CD14-positive monocyte (primary cell): Measurements from ENCODE around the gene PDCD1. TPM values are rescaled to one million over a fixed set of nuclear protein-coding genes. Genes with fewer than 3 reads are reported as not detected.
"Not testable (repeated sequence)": the region's sequence is repeated elsewhere in the genome, so short reads cannot be mapped to it uniquely, and the experiment has no call there.

Source experiments
- DNase-seq, 3 donors: peaks; one replicate each; pipeline ENCODE4 v3.0.0-alpha.2; 2011 to 2022
- H2AFZ ChIP-seq: 2 replicates; pipeline ENCODE4 v1.6.0; 2012; ENCODE audit warnings: mild to moderate bottlenecking, low read depth, low read length, inconsistent platforms; ENCODE audit not compliant: insufficient read depth, poor library complexity, severe bottlenecking
- H3K27ac ChIP-seq, 2 donors: 1 replicate in 1 of 2; 2 replicates in 1 of 2; pipeline ENCODE4 v1.5.1; 2012 to 2013; ENCODE audit warnings: low read length in 2 of 2, control low read depth in 1 of 2, inconsistent platforms in 1 of 2, low read depth in 1 of 2, mild to moderate bottlenecking in 1 of 2
- H3K27me3 ChIP-seq, 2 donors: one replicate each; pipeline versions ENCODE4 v1.6.0 to v1.6.1; 2011 to 2013; ENCODE audit warnings: low read length in 2 of 2; ENCODE audit not compliant: control insufficient read depth in 2 of 2, insufficient read depth in 2 of 2
- H3K36me3 ChIP-seq, 2 donors: replicated peaks in 1 of 2; 1 replicate in 1 of 2; 2 replicates in 1 of 2; pipeline versions ENCODE4 v1.5.1 to v1.6.1; 2012 to 2013; ENCODE audit warnings: low read length in 2 of 2, control low read depth in 1 of 2, inconsistent platforms in 1 of 2, mild to moderate bottlenecking in 1 of 2; ENCODE audit not compliant: insufficient read depth in 2 of 2, control insufficient read depth in 1 of 2
- H3K4me1 ChIP-seq, 2 donors: 1 replicate in 1 of 2; 2 replicates in 1 of 2; pipeline versions ENCODE4 v1.5.1 to v1.6.1; 2012 to 2013; ENCODE audit warnings: low read length in 2 of 2, control low read depth in 1 of 2, inconsistent platforms in 1 of 2, mild to moderate bottlenecking in 1 of 2, moderate library complexity in 1 of 2; ENCODE audit not compliant: insufficient read depth in 2 of 2, control insufficient read depth in 1 of 2
- H3K4me2 ChIP-seq: replicated peaks from 2 replicates; pipeline ENCODE3; 2012; ENCODE audit warnings: low read length, moderate library complexity, mild to moderate bottlenecking; ENCODE audit not compliant: poor library complexity, severe bottlenecking; ENCODE audit errors: extremely low read depth
- H3K4me3 ChIP-seq, 3 experiments: fragments of 200-600 bp in 1 of 3; sonication (generic) in 1 of 3; replicated peaks in 1 of 3; 1 replicate in 2 of 3; 2 replicates in 1 of 3; pipeline ENCODE4 v1.5.1; 2011 to 2013; ENCODE audit warnings: low read length in 3 of 3, mild to moderate bottlenecking in 3 of 3, control low read depth in 2 of 3, low read depth in 2 of 3, inconsistent platforms in 1 of 3, moderate library complexity in 1 of 3
- H3K79me2 ChIP-seq: 2 replicates; pipeline ENCODE4 v1.6.0; 2012; ENCODE audit warnings: mild to moderate bottlenecking, control low read depth, inconsistent platforms, low read length, moderate library complexity; ENCODE audit not compliant: insufficient read depth
- H3K9ac ChIP-seq: 2 replicates; pipeline ENCODE4 v1.6.0; 2017; ENCODE audit warnings: low read length, mild to moderate bottlenecking; ENCODE audit not compliant: insufficient read depth, poor library complexity, severe bottlenecking
- H3K9me3 ChIP-seq, 2 donors: replicated peaks in 1 of 2; 1 replicate in 1 of 2; 2 replicates in 1 of 2; pipeline versions ENCODE4 v1.5.1 to v1.6.1; 2012 to 2013; ENCODE audit warnings: low read length in 2 of 2, control low read depth in 1 of 2; ENCODE audit not compliant: control insufficient read depth in 1 of 2, insufficient read depth in 1 of 2
- H4K20me1 ChIP-seq: 2 replicates; pipeline ENCODE4 v1.6.0; 2012; ENCODE audit warnings: mild to moderate bottlenecking, low read length, control low read depth, moderate library complexity; ENCODE audit not compliant: insufficient read depth
- H3K27ac Mint-ChIP-seq, 7 donors: one replicate each; pipeline ENCODE4 v1.8.0; 2020; ENCODE audit warnings: mild to moderate bottlenecking in 7 of 7, mixed read lengths in 7 of 7, moderate library complexity in 6 of 7, inconsistent platforms in 2 of 7
- H3K27me3 Mint-ChIP-seq, 3 donors: one replicate each; pipeline ENCODE4 v1.8.0; 2021 to 2022; ENCODE audit warnings: low read depth in 3 of 3, mild to moderate bottlenecking in 3 of 3, mixed read lengths in 3 of 3, moderate library complexity in 3 of 3, inconsistent platforms in 1 of 3
- H3K36me3 Mint-ChIP-seq, 2 donors: one replicate each; pipeline ENCODE4 v1.8.0; 2020; ENCODE audit warnings: mixed read lengths in 2 of 2, inconsistent platforms in 1 of 2, mild to moderate bottlenecking in 1 of 2
- H3K4me1 Mint-ChIP-seq: one replicate; pipeline ENCODE4 v1.8.0; 2020; ENCODE audit warnings: mild to moderate bottlenecking, mixed read lengths
- H3K4me3 Mint-ChIP-seq, 2 donors: one replicate each; pipeline ENCODE4 v1.8.0; 2020; ENCODE audit warnings: mild to moderate bottlenecking in 2 of 2, mixed read lengths in 2 of 2, moderate library complexity in 1 of 2
- H3K9me3 Mint-ChIP-seq, 7 donors: one replicate each; pipeline ENCODE4 v1.8.0; 2020 to 2022; ENCODE audit warnings: mixed read lengths in 7 of 7, mild to moderate bottlenecking in 6 of 7, moderate library complexity in 6 of 7, inconsistent platforms in 2 of 7
- CTCF ChIP-seq: fragments of 200-600 bp; IDR thresholded peaks from one replicate; pipeline ENCODE4 v1.8.0; 2022; ENCODE audit warnings: antibody characterized with exemption, mild to moderate bottlenecking
- WGBS: methylation state at CpG from one replicate; pipeline ENCODE4 v1.1.5; 2013; ENCODE audit warnings: missing lambda C conversion rate; ENCODE audit not compliant: insufficient coverage; 5-methylcytosine and 5-hydroxymethylcytosine counted together
- intact Hi-C, 2 donors: fragments of 100-400 bp; cut with micrococcal nuclease; formaldehyde crosslinking; loops; one replicate each; pipeline versions ENCODE4 v1.15.0 to v1.15.1; 2023
- polyA plus RNA-seq, 3 donors: library from polyadenylated mRNA; depleted of rRNA in 1 of 3; unstranded in 2 of 3; stranded (reverse) in 1 of 3; fragments of 300-500 nt in 2 of 3; fragments of >200 nt in 1 of 3; fragmentation: Illumina TruSeq in 2 of 3; gene quantifications; 1 replicate in 2 of 3; 2 replicates in 1 of 3; pipeline ENCODE4 v1.2.3, GENCODE V29; 2012 to 2021

The PDCD1 gene
- polyA plus RNA-seq, 3 donors: 0.08 TPM; not detected in 2

- H3K36me3 ChIP-seq: no peaks in the 10 kb centered on the region
- H3K9ac ChIP-seq: no peak overlapping the region
- no peak overlapping the region for H3K27ac ChIP-seq
- whole genome bisulfite sequencing: 64% methylated on average over 24 of the region's 32 CpGs
- H3K4me1 ChIP-seq: peaks cover 13 to 19% of the 10 kb centered on the region in 2 donors
- peaks cover 8 to 19% of the 10 kb centered on the region in 2 donors for H3K27me3 ChIP-seq
- Mint-ChIP-seq H3K4me1 (peaks cover 7% of the 10 kb centered on the region), H3K27me3 (peaks cover 14 to 29% (median 17%) of the 10 kb centered on the region in 3 donors), H3K4me3 (no peak overlapping the region), H3K9me3 (peaks cover 0 to 2% (median 0%) of the 10 kb centered on the region in 7 donors), H3K27ac (no peak overlapping the region), H3K36me3 (no peaks in the 10 kb centered on the region)
- no peaks in the 10 kb centered on the region for H4K20me1 ChIP-seq
- no peak for TF ChIP-seq CTCF
- H3K4me3 ChIP-seq: no peak overlapping the region
- H3K9me3 ChIP-seq: no peaks in the 10 kb centered on the region
- intact Hi-C loops: no loop called here
- no peak overlapping the region for H2AFZ ChIP-seq
- no peaks in the 10 kb centered on the region for H3K79me2 ChIP-seq
- no peak for DNase-seq
- H3K4me2 ChIP-seq: peak overlapping the region; percentile 53
Measured at GRCh38 chr2:241802421-241803318, 56.0 kb downstream of the PDCD1 start.

- Histone ChIP-seq H2AFZ (no peak overlapping the region), H3K36me3 (no peaks in the 10 kb centered on the region), H3K79me2 (no peaks in the 10 kb centered on the region), H3K27me3 (peaks cover 8 to 19% of the 10 kb centered on the region in 2 donors), H4K20me1 (no peaks in the 10 kb centered on the region), H3K4me3 (no peak overlapping the region), H3K4me1 (peaks cover 13 to 19% of the 10 kb centered on the region in 2 donors), H3K9me3 (no peaks in the 10 kb centered on the region), H3K27ac (no peak overlapping the region), H3K9ac (no peak overlapping the region), H3K4me2 (no peak overlapping the region)
- no peak for TF ChIP-seq CTCF
- Mint-ChIP-seq H3K4me3 (no peak overlapping the region), H3K36me3 (no peaks in the 10 kb centered on the region), H3K27ac (no peak overlapping the region), H3K27me3 (peaks cover 14 to 29% (median 17%) of the 10 kb centered on the region in 3 donors), H3K9me3 (peaks cover 0 to 2% (median 0%) of the 10 kb centered on the region in 7 donors), H3K4me1 (peaks cover 7% of the 10 kb centered on the region)
- WGBS: 89% methylated on average over 37 of the region's 44 CpGs
- no peak for DNase-seq
- intact Hi-C loops: no loop called here
Measured at GRCh38 chr2:241801611-241802420, 56.9 kb downstream of the PDCD1 start.

DNA sequence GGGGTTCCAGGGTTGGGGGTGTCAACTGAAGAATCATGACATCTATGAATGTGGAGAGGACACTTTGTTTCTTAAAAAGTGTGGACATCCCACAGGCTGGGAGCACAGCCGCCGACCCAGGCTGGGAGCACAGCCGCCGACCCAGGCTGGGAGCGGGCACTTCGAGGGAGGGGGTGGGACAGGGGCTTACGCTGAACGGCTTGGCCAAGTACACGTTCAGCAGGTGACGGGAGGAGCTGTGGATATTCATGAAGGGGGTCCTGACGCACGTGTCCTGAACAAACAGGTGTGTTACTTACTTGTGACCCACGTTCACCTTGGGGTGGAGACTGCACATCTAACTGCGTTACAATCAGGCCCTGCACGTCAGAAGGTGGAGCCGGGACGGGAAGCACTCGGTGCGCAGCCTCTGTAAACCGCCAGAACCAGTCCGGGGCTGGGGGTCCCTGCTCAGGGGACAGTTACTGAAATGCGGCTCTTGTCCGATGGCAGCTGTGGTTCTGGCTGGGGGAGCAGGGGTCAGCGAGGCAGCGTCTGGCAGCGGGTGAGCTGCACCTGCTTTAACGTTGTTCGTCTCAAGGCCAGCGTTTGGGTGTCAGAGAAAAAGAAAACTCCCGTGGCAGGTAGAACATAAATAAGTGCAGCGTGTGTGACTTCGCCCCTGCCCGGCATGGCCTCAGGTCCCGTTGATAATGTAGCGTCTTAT is 58.3 kb downstream of the PDCD1 start:
- H2AFZ ChIP-seq, H3K4me2 ChIP-seq, H3K4me3 ChIP-seq, H3K36me3 Mint-ChIP-seq, H3K9me3 Mint-ChIP-seq, intact Hi-C loops, H3K9ac ChIP-seq, H3K9me3 ChIP-seq, H3K4me3 Mint-ChIP-seq, H3K79me2 ChIP-seq, DNase-seq, H3K36me3 ChIP-seq, H3K27ac ChIP-seq, H4K20me1 ChIP-seq, H3K4me1 Mint-ChIP-seq: not testable (repeated sequence)
- Mint-ChIP-seq H3K27me3 (peaks cover 16 to 30% (median 17%) of the 10 kb centered on the region in 3 donors), H3K27ac (peak overlapping the region in 1 of 7 donors; percentile 48)
- 94% methylated on average over 19 of the region's 35 CpGs for WGBS
- H3K27me3 ChIP-seq: peaks cover 8 to 19% of the 10 kb centered on the region in 2 donors
- H3K4me1 ChIP-seq: peaks cover 13 to 19% of the 10 kb centered on the region in 2 donors
